ENCODE measurements around the gene PRR13.

DNA sequence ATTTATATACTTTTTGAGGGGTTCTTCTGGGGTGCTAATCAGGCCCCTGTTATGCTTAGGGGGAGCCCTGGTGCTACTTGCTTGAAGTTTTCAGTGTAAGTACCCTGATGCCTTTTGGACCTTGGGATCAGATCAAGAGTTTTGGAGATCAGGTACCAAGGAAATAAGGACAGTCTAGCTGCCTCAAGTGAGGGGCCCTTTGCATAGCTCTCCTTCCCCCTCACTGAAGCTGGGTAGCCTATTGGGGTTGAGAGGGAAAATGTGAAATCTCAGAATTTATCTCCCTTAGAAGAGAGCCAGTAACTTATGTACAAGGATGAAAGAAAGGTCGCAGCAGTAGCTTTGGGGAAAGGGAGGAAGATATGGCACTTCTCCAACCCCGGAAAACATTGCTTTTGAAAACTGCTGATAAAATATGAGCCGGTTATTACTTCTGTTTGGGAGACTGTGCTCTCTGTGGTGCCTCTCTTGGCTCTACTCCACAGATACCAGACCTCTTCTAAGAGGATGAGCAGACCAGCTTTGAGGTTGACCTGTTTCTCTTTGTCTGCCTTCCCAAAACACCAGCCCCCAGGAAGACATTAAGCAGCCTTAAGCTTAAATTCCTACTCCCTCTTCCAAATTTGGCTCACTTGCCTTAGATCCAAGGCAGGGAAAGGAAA, 26.6 kb upstream of the PRR13 start:
- TF ChIP-seq POLR2AphosphoS5 (IDR thresholded peaks at IDR 0.05), result no peak
- TF ChIP-seq, protein P1, sequence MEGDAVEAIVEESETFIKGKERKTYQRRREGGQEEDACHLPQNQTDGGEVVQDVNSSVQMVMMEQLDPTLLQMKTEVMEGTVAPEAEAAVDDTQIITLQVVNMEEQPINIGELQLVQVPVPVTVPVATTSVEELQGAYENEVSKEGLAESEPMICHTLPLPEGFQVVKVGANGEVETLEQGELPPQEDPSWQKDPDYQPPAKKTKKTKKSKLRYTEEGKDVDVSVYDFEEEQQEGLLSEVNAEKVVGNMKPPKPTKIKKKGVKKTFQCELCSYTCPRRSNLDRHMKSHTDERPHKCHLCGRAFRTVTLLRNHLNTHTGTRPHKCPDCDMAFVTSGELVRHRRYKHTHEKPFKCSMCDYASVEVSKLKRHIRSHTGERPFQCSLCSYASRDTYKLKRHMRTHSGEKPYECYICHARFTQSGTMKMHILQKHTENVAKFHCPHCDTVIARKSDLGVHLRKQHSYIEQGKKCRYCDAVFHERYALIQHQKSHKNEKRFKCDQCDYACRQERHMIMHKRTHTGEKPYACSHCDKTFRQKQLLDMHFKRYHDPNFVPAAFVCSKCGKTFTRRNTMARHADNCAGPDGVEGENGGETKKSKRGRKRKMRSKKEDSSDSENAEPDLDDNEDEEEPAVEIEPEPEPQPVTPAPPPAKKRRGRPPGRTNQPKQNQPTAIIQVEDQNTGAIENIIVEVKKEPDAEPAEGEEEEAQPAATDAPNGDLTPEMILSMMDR (IDR thresholded peaks at IDR 0.05), result no peak
- no peak for TF ChIP-seq POLR2A (IDR thresholded peaks at IDR 0.05)
